Erythroblast (primary cell): Measurements from ENCODE around the gene DNAJC6.

Experiments used
- GATA1 ChIP-seq: IDR thresholded peaks from 2 replicates; pipeline ENCODE4 v1.6.1; 2011; ENCODE audit warnings: low read depth, mild to moderate bottlenecking, control low read depth, low read length, moderate library complexity
- POLR2A ChIP-seq: IDR thresholded peaks from 2 replicates; pipeline ENCODE4 v1.6.1; 2011; ENCODE audit warnings: mild to moderate bottlenecking, low read length

DNA sequence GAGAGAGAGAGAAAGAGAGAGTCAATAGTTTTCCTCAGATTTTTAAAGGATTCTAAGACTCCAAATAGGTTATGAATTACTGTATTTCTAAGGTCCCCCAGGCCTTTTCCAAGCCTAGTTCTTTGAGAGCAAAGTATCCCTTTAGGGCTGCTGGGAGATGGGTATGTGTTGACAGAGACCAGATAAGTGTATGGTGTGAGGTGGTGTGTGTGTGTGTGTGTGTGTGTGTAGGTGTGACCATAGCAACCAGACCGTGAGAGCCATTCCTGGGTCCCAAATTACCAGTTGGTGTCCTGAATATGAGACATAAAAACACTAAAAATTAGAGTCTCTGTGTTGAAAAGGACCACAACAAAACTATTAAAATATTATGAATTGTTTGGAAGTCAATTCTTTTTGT is 41.7 kb upstream of the DNAJC6 start:
- no peak for TF ChIP-seq POLR2A
- TF ChIP-seq GATA1: no peak
